Adipose tissue (tissue), 3 donors: ENCODE data around the gene CAMTA1. TPM values are rescaled to one million over a fixed set of nuclear protein-coding genes. Genes with fewer than 3 reads are reported as not detected.

Experiments used
- H3K27ac ChIP-seq: one replicate; pipeline ENCODE4 v1.5.1; 2013; ENCODE audit warnings: low read depth, low read length
- WGBS, 3 donors: extraction: QIAGEN DNeasy Blood & Tissue Kit; methylation state at CpG; one replicate each; pipeline ENCODE4 v1.1.7; 2013; 5-methylcytosine and 5-hydroxymethylcytosine counted together
- polyA plus RNA-seq, 3 donors: library from polyadenylated mRNA; stranded (reverse); fragments of 200-250 nt; gene quantifications; one replicate each; pipeline ENCODE4 v1.2.3, GENCODE V29; 2013
- donor health status: healthy with polysubstance abuse.
- donor health status: Bipolar disorder and iron deficiency.
- donor health status: healthy.

CAMTA1 gene
- polyA plus RNA-seq, 3 donors = 25.7 to 111 (median 60.2) TPM

- WGBS, 3 donors = 52 to 73% (median 60%) methylated on average over 5 of the region's 5 CpGs
- no peak overlapping the region for H3K27ac ChIP-seq
These were observed 936.9 kb downstream of the CAMTA1 start for GRCh38 chr1:7721940-7722669.

GRCh38 chr1:7722670-7723012 lies 937.4 kb downstream of the CAMTA1 start:
- WGBS, 3 donors = 89 to 91% (median 91%) methylated on average over 2 of the region's 2 CpGs
- H3K27ac ChIP-seq = no peak overlapping the region

GRCh38 chr1:7726623-7727022 lies 941.4 kb downstream of the CAMTA1 start:
- no peak overlapping the region for H3K27ac ChIP-seq
- 19 to 29% (median 21%) methylated on average over 7 of the region's 7 CpGs for WGBS, 3 donors

- 75 to 90% (median 88%) methylated on average over 14 of the region's 14 CpGs for WGBS, 3 donors
- no peak overlapping the region for H3K27ac ChIP-seq
These were observed 942.7 kb downstream of the CAMTA1 start for GRCh38 chr1:7727809-7728471.

GRCh38 chr1:7729761-7730160 lies 944.5 kb downstream of the CAMTA1 start:
- WGBS, 3 donors = 96 to 97% (median 96%) methylated on average over 5 of the region's 5 CpGs
- no peak overlapping the region for H3K27ac ChIP-seq

GRCh38 chr1:7732331-7732730 lies 947.1 kb downstream of the CAMTA1 start:
- 89 to 91% (median 90%) methylated on average over 19 of the region's 19 CpGs for WGBS, 3 donors

GRCh38 chr1:7733276-7733675 lies 948.0 kb downstream of the CAMTA1 start:
- WGBS, 3 donors = 43 to 68% (median 53%) methylated on average over 2 of the region's 2 CpGs
- H3K27ac ChIP-seq = no peak overlapping the region

More at GRCh38 chr1:7732331-7732730, 947.1 kb downstream of the CAMTA1 start:
- no peak overlapping the region for H3K27ac ChIP-seq

GRCh38 chr1:7738044-7738443 lies 952.8 kb downstream of the CAMTA1 start:
- 84 to 96% (median 93%) methylated on average over 6 of the region's 6 CpGs for WGBS, 3 donors
- H3K27ac ChIP-seq = no peak overlapping the region

GRCh38 chr1:7743346-7743745 lies 958.1 kb downstream of the CAMTA1 start:
- no peak overlapping the region for H3K27ac ChIP-seq
- 81 to 89% (median 87%) methylated on average over 6 of the region's 6 CpGs for WGBS, 3 donors

- H3K27ac ChIP-seq = no peak overlapping the region
- WGBS, 3 donors = 83 to 90% (median 85%) methylated on average over 9 of the region's 9 CpGs
These were observed 959.6 kb downstream of the CAMTA1 start for GRCh38 chr1:7744882-7745281.

GRCh38 chr1:7745783-7746182 lies 960.5 kb downstream of the CAMTA1 start:
- no peak overlapping the region for H3K27ac ChIP-seq
- 81 to 96% (median 93%) methylated on average over 10 of the region's 10 CpGs for WGBS, 3 donors

GRCh38 chr1:7747605-7748004 lies 962.4 kb downstream of the CAMTA1 start:
- 84 to 94% (median 85%) methylated on average over 5 of the region's 5 CpGs for WGBS, 3 donors
- no peak overlapping the region for H3K27ac ChIP-seq

GRCh38 chr1:7749126-7749525 lies 963.9 kb downstream of the CAMTA1 start:
- WGBS, 3 donors = 46 to 57% (median 51%) methylated on average over 5 of the region's 5 CpGs
- H3K27ac ChIP-seq = no peak overlapping the region

GRCh38 chr1:7751174-7751573 lies 965.9 kb downstream of the CAMTA1 start:
- H3K27ac ChIP-seq = no peak overlapping the region
- WGBS, 3 donors = 89 to 93% (median 91%) methylated on average over 11 of the region's 11 CpGs

- 18 to 26% (median 23%) methylated on average over 18 of the region's 18 CpGs for WGBS, 3 donors
- H3K27ac ChIP-seq = no peak overlapping the region
These were observed 967.5 kb downstream of the CAMTA1 start for GRCh38 chr1:7752512-7753417.

- H3K27ac ChIP-seq = no peak overlapping the region
These were observed 968.4 kb downstream of the CAMTA1 start for GRCh38 chr1:7753641-7754040.

GRCh38 chr1:7754234-7754633 lies 969.0 kb downstream of the CAMTA1 start:
- whole genome bisulfite sequencing, 3 donors = 71 to 77% (median 72%) methylated on average over 3 of the region's 3 CpGs
- no peak overlapping the region for H3K27ac ChIP-seq

More at GRCh38 chr1:7753641-7754040, 968.4 kb downstream of the CAMTA1 start:
- 47 to 66% (median 54%) methylated on average over 3 of the region's 3 CpGs for WGBS, 3 donors

GRCh38 chr1:7755448-7755847 lies 970.2 kb downstream of the CAMTA1 start:
- 0 to 89% (median 50%) methylated on average over 1 of the region's 1 CpG for WGBS, 3 donors
- no peak overlapping the region for H3K27ac ChIP-seq

- H3K27ac ChIP-seq = no peak overlapping the region
- WGBS, 3 donors = 72 to 79% (median 74%) methylated on average over 6 of the region's 6 CpGs
These were observed 975.0 kb downstream of the CAMTA1 start for GRCh38 chr1:7760245-7760644.
